H9 (cell line): Measurements from ENCODE around the gene CC2D1A. TPM values are rescaled to one million over a fixed set of nuclear protein-coding genes. Genes with fewer than 3 reads are reported as not detected.
A peak's percentile ranks its signal among the peaks of the same experiment; 100 is the strongest.

Experiments used
- DNase-seq: peaks from one replicate; pipeline ENCODE4 v3.0.0-alpha.2; 2017
- H2AFZ ChIP-seq: one replicate; pipeline ENCODE4 v1.6.1; 2013; ENCODE audit warnings: mild to moderate bottlenecking, low read length, control low read depth, moderate library complexity
- H2AK5ac ChIP-seq: 2 replicates; pipeline ENCODE4 v1.6.1; 2013; ENCODE audit warnings: low read length, control low read depth, mixed read lengths; ENCODE audit not compliant: insufficient read length
- H2BK120ac ChIP-seq: one replicate; pipeline ENCODE4 v1.6.1; 2013; ENCODE audit warnings: low read depth, mild to moderate bottlenecking, low read length, control low read depth, inconsistent platforms; ENCODE audit not compliant: poor library complexity, severe bottlenecking
- H2BK12ac ChIP-seq: 2 replicates; pipeline ENCODE4 v1.6.1; 2013; ENCODE audit warnings: low read length, control low read depth, mixed read lengths, low read depth; ENCODE audit not compliant: insufficient read length
- H2BK15ac ChIP-seq: 2 replicates; pipeline ENCODE4 v1.6.1; 2013; ENCODE audit warnings: low read depth, low read length, control low read depth
- H2BK20ac ChIP-seq: one replicate; pipeline ENCODE4 v1.6.1; 2013; ENCODE audit warnings: low read depth, mild to moderate bottlenecking, low read length, control low read depth, inconsistent platforms; ENCODE audit not compliant: poor library complexity, severe bottlenecking
- H2BK5ac ChIP-seq: 2 replicates; pipeline ENCODE4 v1.6.1; 2013; ENCODE audit warnings: low read length, control low read depth, mixed read lengths; ENCODE audit not compliant: insufficient read length
- H3K14ac ChIP-seq: 2 replicates; pipeline ENCODE4 v1.6.1; 2013; ENCODE audit warnings: low read length, control low read depth; ENCODE audit not compliant: insufficient read depth
- H3K18ac ChIP-seq: 2 replicates; pipeline ENCODE4 v1.6.1; 2013; ENCODE audit warnings: low read depth, mild to moderate bottlenecking, mixed read lengths, low read length, control low read depth; ENCODE audit not compliant: insufficient read length
- H3K23ac ChIP-seq: 2 replicates; pipeline ENCODE4 v1.6.1; 2013; ENCODE audit warnings: low read length, control low read depth, mixed read lengths, low read depth; ENCODE audit not compliant: insufficient read length
- H3K23me2 ChIP-seq: 2 replicates; pipeline ENCODE4 v1.6.1; 2013; ENCODE audit warnings: low read depth, mild to moderate bottlenecking, mixed read lengths, low read length, control low read depth; ENCODE audit not compliant: insufficient read length, poor library complexity, severe bottlenecking
- H3K27ac ChIP-seq: 2 replicates; pipeline ENCODE4 v1.5.1; 2013; ENCODE audit warnings: low read length, control low read depth, mixed read lengths, low read depth; ENCODE audit not compliant: insufficient read length
- H3K27me3 ChIP-seq: 2 replicates; pipeline ENCODE4 v1.6.1; 2013; ENCODE audit warnings: low read length, control low read depth, inconsistent platforms; ENCODE audit not compliant: insufficient read depth
- H3K4ac ChIP-seq: 2 replicates; pipeline ENCODE4 v1.6.1; 2013; ENCODE audit warnings: low read depth, mild to moderate bottlenecking, control low read depth, inconsistent platforms, low read length, moderate library complexity
- H3K4me1 ChIP-seq: 2 replicates; pipeline ENCODE4 v1.6.1; 2013; ENCODE audit warnings: low read length, control low read depth, inconsistent platforms; ENCODE audit not compliant: insufficient read depth
- H3K4me2 ChIP-seq: 2 replicates; pipeline ENCODE4 v1.6.1; 2013; ENCODE audit warnings: low read length, control low read depth, mixed read lengths; ENCODE audit not compliant: insufficient read length, insufficient read depth
- H3K56ac ChIP-seq: 2 replicates; pipeline ENCODE4 v1.6.1; 2013; ENCODE audit warnings: low read depth, mild to moderate bottlenecking, mixed read lengths, low read length, control low read depth; ENCODE audit not compliant: insufficient read length
- H3K79me1 ChIP-seq: 2 replicates; pipeline ENCODE4 v1.6.1; 2013; ENCODE audit warnings: low read depth, mild to moderate bottlenecking, moderate library complexity, low read length, control low read depth, inconsistent platforms; ENCODE audit not compliant: insufficient read depth, poor library complexity, severe bottlenecking
- H3K79me2 ChIP-seq: 2 replicates; pipeline ENCODE4 v1.6.1; 2013; ENCODE audit warnings: low read length, control low read depth, inconsistent platforms; ENCODE audit not compliant: insufficient read depth
- H3K9ac ChIP-seq: 2 replicates; pipeline ENCODE4 v1.6.1; 2013; ENCODE audit warnings: low read length, control low read depth, mixed read lengths; ENCODE audit not compliant: insufficient read length; ENCODE audit errors: extremely low read depth
- H3K9me3 ChIP-seq: one replicate; pipeline ENCODE4 v1.6.1; 2013; ENCODE audit warnings: low read depth, low read length, inconsistent platforms; ENCODE audit not compliant: control insufficient read depth
- H3T11ph ChIP-seq: one replicate; pipeline ENCODE4 v1.6.1; 2013; ENCODE audit warnings: mild to moderate bottlenecking, low read length, control low read depth, inconsistent platforms
- H4K20me1 ChIP-seq: one replicate; pipeline ENCODE4 v1.6.1; 2013; ENCODE audit not compliant: control insufficient read depth, insufficient read length, insufficient read depth
- H4K5ac ChIP-seq: 2 replicates; pipeline ENCODE4 v1.6.1; 2013; ENCODE audit warnings: low read depth, mild to moderate bottlenecking, mixed read lengths, low read length, control low read depth; ENCODE audit not compliant: insufficient read length
- H4K8ac ChIP-seq: replicated peaks from 2 replicates; pipeline ENCODE4 v1.6.1; 2013; ENCODE audit warnings: low read length, control low read depth, mixed read lengths, low read depth; ENCODE audit not compliant: insufficient read length
- H4K91ac ChIP-seq: 2 replicates; pipeline ENCODE4 v1.6.1; 2013; ENCODE audit warnings: low read depth, mild to moderate bottlenecking, moderate library complexity, mixed read lengths, low read length, control low read depth; ENCODE audit not compliant: insufficient read length
- H3K27ac Mint-ChIP-seq, 3 experiments: 2 replicates in 2 of 3; 3 replicates in 1 of 3; pipeline ENCODE4 v1.8.0; 2020 to 2021; ENCODE audit warnings: mixed read lengths in 3 of 3, mild to moderate bottlenecking in 1 of 3, moderate library complexity in 1 of 3
- H3K27me3 Mint-ChIP-seq: 2 replicates; pipeline ENCODE4 v1.8.0; 2021; ENCODE audit warnings: low read depth, mild to moderate bottlenecking, moderate library complexity, mixed read lengths
- H3K36me3 Mint-ChIP-seq, 3 experiments: 2 replicates in 2 of 3; 3 replicates in 1 of 3; pipeline ENCODE4 v1.8.0; 2020 to 2021; ENCODE audit warnings: low read depth in 3 of 3, mixed read lengths in 3 of 3; ENCODE audit not compliant: insufficient read depth in 1 of 3
- H3K4me1 Mint-ChIP-seq, 2 experiments: 2 replicates each; pipeline ENCODE4 v1.8.0; 2020; ENCODE audit warnings: mixed read lengths in 2 of 2
- H3K4me3 Mint-ChIP-seq, 2 experiments: 2 replicates in 1 of 2; 3 replicates in 1 of 2; pipeline ENCODE4 v1.8.0; 2020 to 2021; ENCODE audit warnings: mild to moderate bottlenecking in 2 of 2, mixed read lengths in 2 of 2, moderate library complexity in 1 of 2
- H3K9me3 Mint-ChIP-seq, 2 experiments: 2 replicates in 1 of 2; 3 replicates in 1 of 2; pipeline ENCODE4 v1.8.0; 2020; ENCODE audit warnings: mild to moderate bottlenecking in 2 of 2, mixed read lengths in 2 of 2, moderate library complexity in 1 of 2
- WGBS: extraction: QIAGEN DNeasy Blood & Tissue Kit; methylation state at CpG from one replicate; pipeline ENCODE4 v1.1.7; 2013; ENCODE audit warnings: missing lambda C conversion rate, low lambda C conversion rate, mixed read lengths; ENCODE audit not compliant: insufficient read length; ENCODE audit errors: extremely low coverage; 5-methylcytosine and 5-hydroxymethylcytosine counted together
- total RNA-seq: library from RNA; stranded (reverse); gene quantifications from 2 replicates; pipeline ENCODE4 v1.2.1, GENCODE V29; 2021
- TF ChIP-seq, protein P1 (sequence below): fragments of 200-600 bp; sonication (generic); conservative IDR thresholded peaks from 3 replicates; pipeline ENCODE4 v1.8.0; 2021; ENCODE audit warnings: antibody characterized with exemption, mild to moderate bottlenecking

Gene CC2D1A
- total RNA-seq, 1 experiment from 2014 or later = 48.5 TPM

DNA sequence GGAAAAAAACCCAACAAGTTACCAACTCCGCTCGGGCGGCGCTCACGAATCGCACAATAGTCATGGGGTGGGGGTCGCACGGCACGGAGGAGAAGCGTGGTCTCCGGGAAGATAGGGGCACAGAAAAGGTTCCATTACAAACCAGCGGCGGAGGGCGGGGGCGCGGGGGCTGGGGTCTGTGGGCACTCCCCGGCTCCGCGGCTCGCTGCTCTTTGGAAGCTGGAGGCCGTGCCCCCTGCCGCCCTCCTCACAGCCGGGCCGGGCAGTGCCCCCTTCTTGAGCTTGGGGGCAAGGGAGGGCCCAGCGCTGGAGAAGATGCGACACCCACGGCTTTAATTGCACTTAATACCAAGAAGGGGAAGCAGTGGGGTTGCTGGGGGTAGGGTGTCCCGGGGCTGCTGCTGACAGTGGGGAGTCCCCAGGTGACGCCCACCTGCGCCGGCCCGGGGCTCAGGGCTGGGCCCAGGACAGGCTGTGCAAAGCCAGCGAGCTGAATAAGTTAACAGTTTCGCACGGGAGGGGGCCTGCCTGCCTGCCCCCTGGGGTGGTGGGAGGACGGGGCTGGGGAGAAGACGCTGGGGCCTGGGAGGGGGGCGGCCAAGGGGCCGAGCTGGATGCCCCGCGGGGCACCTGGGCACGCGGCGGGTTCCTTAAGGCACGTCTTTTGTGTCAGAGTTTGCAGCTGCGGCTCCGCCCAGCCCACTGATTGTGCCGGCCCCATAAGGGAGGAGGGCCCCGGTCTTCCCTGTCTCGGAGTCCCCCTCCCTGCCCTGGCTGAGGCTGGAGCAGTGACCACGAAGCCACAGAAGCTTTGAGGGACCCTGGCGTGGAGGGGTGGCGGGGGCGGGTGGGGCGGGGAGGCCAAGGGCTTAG is 56.1 kb downstream of the CC2D1A start:
- Histone ChIP-seq H4K5ac (no peak overlapping the region), H3K4me1 (no peaks in the 10 kb centered on the region), H3K27ac (no peak overlapping the region), H3K56ac (no peak overlapping the region), H3K14ac (no peak overlapping the region), H2AK5ac (no peak overlapping the region), H3K23me2 (no peaks in the 10 kb centered on the region), H2BK5ac (no peak overlapping the region), H3K9me3 (no peaks in the 10 kb centered on the region), H3K23ac (no peak overlapping the region), H2AFZ (no peak overlapping the region), H4K8ac (no peak overlapping the region), H3K4ac (no peak overlapping the region), H3K79me1 (no peaks in the 10 kb centered on the region), H3K4me2 (no peak overlapping the region), H4K20me1 (no peaks in the 10 kb centered on the region), H2BK15ac (no peak overlapping the region), H2BK120ac (no peak overlapping the region), H3K18ac (no peak overlapping the region), H3K9ac (no peak overlapping the region), H3T11ph (no peak overlapping the region), H3K27me3 (no peaks in the 10 kb centered on the region), H2BK20ac (no peak overlapping the region), H3K79me2 (no peaks in the 10 kb centered on the region), H2BK12ac (no peak overlapping the region), H4K91ac (no peak overlapping the region)
- H3K27ac Mint-ChIP-seq = peak overlapping the region in 2 of 3 experiments; percentile 80 to 82; a peak in 3 of 7 replicates
- peaks cover 12 to 48% (median 45%) of the 10 kb centered on the region in 3 experiments; a peak in 6 of 7 replicates for H3K36me3 Mint-ChIP-seq
- no CpG with 5 or more reads among the region's 55 CpGs for WGBS
- TF ChIP-seq, protein P1, sequence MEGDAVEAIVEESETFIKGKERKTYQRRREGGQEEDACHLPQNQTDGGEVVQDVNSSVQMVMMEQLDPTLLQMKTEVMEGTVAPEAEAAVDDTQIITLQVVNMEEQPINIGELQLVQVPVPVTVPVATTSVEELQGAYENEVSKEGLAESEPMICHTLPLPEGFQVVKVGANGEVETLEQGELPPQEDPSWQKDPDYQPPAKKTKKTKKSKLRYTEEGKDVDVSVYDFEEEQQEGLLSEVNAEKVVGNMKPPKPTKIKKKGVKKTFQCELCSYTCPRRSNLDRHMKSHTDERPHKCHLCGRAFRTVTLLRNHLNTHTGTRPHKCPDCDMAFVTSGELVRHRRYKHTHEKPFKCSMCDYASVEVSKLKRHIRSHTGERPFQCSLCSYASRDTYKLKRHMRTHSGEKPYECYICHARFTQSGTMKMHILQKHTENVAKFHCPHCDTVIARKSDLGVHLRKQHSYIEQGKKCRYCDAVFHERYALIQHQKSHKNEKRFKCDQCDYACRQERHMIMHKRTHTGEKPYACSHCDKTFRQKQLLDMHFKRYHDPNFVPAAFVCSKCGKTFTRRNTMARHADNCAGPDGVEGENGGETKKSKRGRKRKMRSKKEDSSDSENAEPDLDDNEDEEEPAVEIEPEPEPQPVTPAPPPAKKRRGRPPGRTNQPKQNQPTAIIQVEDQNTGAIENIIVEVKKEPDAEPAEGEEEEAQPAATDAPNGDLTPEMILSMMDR = no peak
- H3K27me3 Mint-ChIP-seq = no peaks in the 10 kb centered on the region
- peak; percentile 77 for DNase-seq
- H3K4me1 Mint-ChIP-seq = peaks cover 4 to 6% of the 10 kb centered on the region in 2 experiments; a peak in 3 of 4 replicates
- no peak overlapping the region for H3K4me3 Mint-ChIP-seq
- H3K9me3 Mint-ChIP-seq = no peaks in the 10 kb centered on the region
